Spleen (tissue), 7 donors: ENCODE data around the gene INVS.

ENCODE experiments used
- CTCF ChIP-seq, 11 experiments: fragments of 200-600 bp in 7 of 11; fragments of 450-650 bp in 4 of 11; sonication (generic) in 4 of 11; IDR thresholded peaks in 8 of 11; conservative IDR thresholded peaks in 3 of 11; 1 replicate in 7 of 11; 2 replicates in 4 of 11; pipeline versions ENCODE4 v1.4.0 to v1.8.0; 2016 to 2021; ENCODE audit warnings: antibody characterized with exemption in 11 of 11, inconsistent platforms in 4 of 11, mild to moderate bottlenecking in 1 of 11
- POLR2A ChIP-seq, 3 donors: fragments of 450-650 bp; IDR thresholded peaks; one replicate each; pipeline ENCODE4 v1.5.1; 2017; ENCODE audit warnings: antibody characterized with exemption in 3 of 3, mild to moderate bottlenecking in 1 of 3
- donor health status: DM: no; HTN: no; CAD: no; lungs with moderate emphysema.
- donor health status: DM: no; HTN: no; CAD: no.
- donor health status: DM: no; HTN: no; CAD: no.

- no peak for TF ChIP-seq CTCF (IDR thresholded peaks at IDR 0.05 in 8 of 11, conservative IDR thresholded peaks at IDR 0.05 in 3 of 11)
- TF ChIP-seq POLR2A (IDR thresholded peaks at IDR 0.05), result no peak
Observed at GRCh38 chr9:100090880-100091279, 8.2 kb upstream of the INVS start.
